NT2/D1 (cell line): ENCODE data around the gene SGCD.

ENCODE experiments used
- SUZ12 ChIP-seq: IDR thresholded peaks from 2 replicates; pipeline ENCODE4 v1.6.1; 2011; ENCODE audit not compliant: insufficient read length, insufficient read depth; ENCODE audit errors: extremely low read depth
- ZNF274 ChIP-seq: IDR thresholded peaks from 2 replicates; pipeline ENCODE4 v1.6.1; 2011; ENCODE audit warnings: mild to moderate bottlenecking, low read depth, low read length

DNA sequence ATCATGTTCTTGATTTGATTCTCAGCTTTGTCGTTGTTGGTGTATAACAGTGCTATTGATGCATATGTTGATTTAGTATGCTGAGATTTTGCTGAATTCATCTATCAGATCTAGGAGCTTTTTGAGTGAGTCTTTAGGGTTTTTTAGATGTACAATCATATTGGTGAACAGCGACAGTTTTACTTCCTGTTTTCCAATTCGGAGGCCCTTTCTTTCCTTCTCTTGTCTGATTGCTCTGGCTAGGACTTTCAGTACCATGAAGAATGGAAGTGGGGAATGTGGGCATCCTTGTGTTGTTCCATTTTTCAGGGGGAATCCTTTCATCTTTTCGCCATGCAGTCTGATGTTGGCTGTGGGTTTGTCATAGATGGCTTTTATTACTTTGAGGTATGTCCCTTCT is 100.4 kb downstream of the SGCD start:
- TF ChIP-seq SUZ12 (no peak), ZNF274 (no peak)
